Cardiac muscle cell (in vitro differentiated cells and primary cell): ENCODE measurements around the gene SNRK. TPM values are rescaled to one million over a fixed set of nuclear protein-coding genes. Genes with fewer than 3 reads are reported as not detected.

ENCODE experiments used
- DNase-seq, 2 donors: peaks; one replicate each; pipeline versions ENCODE4 v3.0.0 to v3.0.0-alpha.2; 2010 to 2017; ENCODE audit warnings: low read depth in 1 of 2, low spot score in 1 of 2
- H3K27ac ChIP-seq: fragments of 200-600 bp; sonication (generic); 2 replicates; pipeline ENCODE4 v1.5.1; 2016
- H3K27me3 ChIP-seq: fragments of 200-600 bp; sonication (generic); 2 replicates; pipeline ENCODE4 v1.6.0; 2016; ENCODE audit warnings: control low read depth
- H3K36me3 ChIP-seq: fragments of 200-600 bp; sonication (generic); 2 replicates; pipeline ENCODE4 v1.5.1; 2016; ENCODE audit warnings: control low read depth
- H3K4me1 ChIP-seq: fragments of 200-600 bp; sonication (generic); 2 replicates; pipeline ENCODE4 v1.8.1; 2017; ENCODE audit warnings: low read depth, mild to moderate bottlenecking, mixed run types
- H3K4me3 ChIP-seq: fragments of 200-600 bp; sonication (generic); 2 replicates; pipeline ENCODE4 v1.5.1; 2016; ENCODE audit warnings: mild to moderate bottlenecking
- H3K9me3 ChIP-seq: fragments of 200-600 bp; sonication (generic); 2 replicates; pipeline ENCODE4 v1.5.1; 2017; ENCODE audit warnings: low read depth, mild to moderate bottlenecking, control low read depth
- CTCF ChIP-seq: IDR thresholded peaks from 2 replicates; pipeline ENCODE4 v1.5.1; 2012; ENCODE audit warnings: low read depth, mild to moderate bottlenecking, low read length
- polyA plus RNA-seq: library from polyadenylated mRNA; unstranded; fragments of >200 nt; fragmentation: Nextera tagmentation; extraction: Ambion mirVana; gene quantifications from 2 replicates; pipeline ENCODE4 v1.2.1, GENCODE V29; 2016
- total RNA-seq: library from RNA; depleted of rRNA; stranded (reverse); fragments of >200 nt; gene quantifications from 2 replicates; pipeline ENCODE4 v1.2.3, GENCODE V29; 2016

Gene SNRK
- total and polyA plus RNA-seq, 2 experiments from 2014 or later, result 4.6 to 15.6 TPM

- no peak overlapping the region for H3K4me3 ChIP-seq
- no peaks in the 10 kb centered on the region for H3K27me3 ChIP-seq
- H3K36me3 ChIP-seq, result no peaks in the 10 kb centered on the region
- no peaks in the 10 kb centered on the region for H3K9me3 ChIP-seq
- H3K27ac ChIP-seq, result no peak overlapping the region
- DNase-seq, result no peak
- no peak for TF ChIP-seq CTCF
- no peaks in the 10 kb centered on the region for H3K4me1 ChIP-seq
Measured at GRCh38 chr3:43268636-43269035, 17.7 kb upstream of the SNRK start.

- DNase-seq, result no peak
- no peaks in the 10 kb centered on the region for H3K27me3 ChIP-seq
- H3K36me3 ChIP-seq, result no peaks in the 10 kb centered on the region
- no peaks in the 10 kb centered on the region for H3K4me1 ChIP-seq
- no peak for TF ChIP-seq CTCF
- no peaks in the 10 kb centered on the region for H3K9me3 ChIP-seq
- H3K4me3 ChIP-seq, result no peak overlapping the region
- H3K27ac ChIP-seq, result no peak overlapping the region
Measured at GRCh38 chr3:43270078-43270477, 16.3 kb upstream of the SNRK start.

- H3K27ac ChIP-seq, result no peak overlapping the region
- no peak for TF ChIP-seq CTCF
- no peaks in the 10 kb centered on the region for H3K4me1 ChIP-seq
- no peaks in the 10 kb centered on the region for H3K36me3 ChIP-seq
- DNase-seq, result no peak
- no peak overlapping the region for H3K4me3 ChIP-seq
- H3K9me3 ChIP-seq, result no peaks in the 10 kb centered on the region
- H3K27me3 ChIP-seq, result no peaks in the 10 kb centered on the region
Measured at GRCh38 chr3:43273416-43273815, 12.9 kb upstream of the SNRK start.

GRCh38 chr3:43279082-43279481, 7.3 kb upstream of the SNRK start:
- H3K4me1 ChIP-seq, result no peaks in the 10 kb centered on the region
- H3K27me3 ChIP-seq, result peaks cover 32% of the 10 kb centered on the region
- TF ChIP-seq CTCF, result no peak
- no peaks in the 10 kb centered on the region for H3K9me3 ChIP-seq
- no peak for DNase-seq
- H3K36me3 ChIP-seq, result no peaks in the 10 kb centered on the region
- H3K4me3 ChIP-seq, result no peak overlapping the region
- H3K27ac ChIP-seq, result no peak overlapping the region

GRCh38 chr3:43279532-43279931, 6.8 kb upstream of the SNRK start:
- no peak for TF ChIP-seq CTCF
- peaks cover 37% of the 10 kb centered on the region for H3K27me3 ChIP-seq
- H3K27ac ChIP-seq, result no peak overlapping the region
- no peaks in the 10 kb centered on the region for H3K4me1 ChIP-seq
- no peak for DNase-seq
- no peaks in the 10 kb centered on the region for H3K36me3 ChIP-seq
- no peak overlapping the region for H3K4me3 ChIP-seq
- no peaks in the 10 kb centered on the region for H3K9me3 ChIP-seq

- peaks cover 50% of the 10 kb centered on the region for H3K27me3 ChIP-seq
- DNase-seq, result no peak
- no peaks in the 10 kb centered on the region for H3K4me1 ChIP-seq
- H3K4me3 ChIP-seq, result no peak overlapping the region
- H3K9me3 ChIP-seq, result no peaks in the 10 kb centered on the region
- no peak for TF ChIP-seq CTCF
- H3K36me3 ChIP-seq, result no peaks in the 10 kb centered on the region
- H3K27ac ChIP-seq, result no peak overlapping the region
Measured at GRCh38 chr3:43281020-43281419, 5.3 kb upstream of the SNRK start.
